T-cell (primary cell): ENCODE results near the gene FOXK2. TPM values are rescaled to one million over a fixed set of nuclear protein-coding genes. Genes with fewer than 3 reads are reported as not detected.

Experiments used
- ATAC-seq, 4 experiments: fragments of 200-7000 bp in 3 of 4; fragments of 150-1000 bp in 1 of 4; cut with Tn5 transposase; replicated peaks in 1 of 4; 1 replicate in 3 of 4; 2 replicates in 1 of 4; pipeline ENCODE4 v1.10.0; 2021; ENCODE audit warnings: moderate library complexity in 3 of 4, mild to moderate bottlenecking in 2 of 4, moderate number of reproducible peaks in 1 of 4
- CTCF ChIA-PET, 2 donors: fragments of 300-600 bp; sonication (Branson Sonifier 250); formaldehyde crosslinking; loops; one replicate each; lab custom pipeline; 2022; ENCODE audit warnings: antibody characterized with exemption in 2 of 2; lab: Charles Lee
- POLR2A ChIA-PET, 2 donors: fragments of 300-600 bp; sonication (Branson Sonifier 250); formaldehyde crosslinking; loops; one replicate each; lab custom pipeline; 2022; ENCODE audit warnings: antibody characterized with exemption in 2 of 2; lab: Charles Lee
- DNase-seq, 35 experiments: peaks; one replicate each; pipeline versions ENCODE4 v3.0.0 to v3.0.0-alpha.2; 2013 to 2023
- H3K27ac ChIP-seq: one replicate; pipeline ENCODE4 v1.5.1; 2013; ENCODE audit warnings: low read length
- H3K27me3 ChIP-seq, 2 experiments: replicated peaks in 1 of 2; 1 replicate in 1 of 2; 2 replicates in 1 of 2; pipeline versions ENCODE4 v1.6.1 to v1.7.0; 2013; ENCODE audit warnings: low read length in 1 of 2, mixed read lengths in 1 of 2; ENCODE audit not compliant: control insufficient read depth in 2 of 2, insufficient read depth in 2 of 2; ENCODE audit errors: extremely low read depth in 1 of 2
- H3K36me3 ChIP-seq, 2 donors: 1 replicate in 1 of 2; 2 replicates in 1 of 2; pipeline versions ENCODE4 v1.6.1 to v1.7.0; 2013; ENCODE audit warnings: low read length in 1 of 2; ENCODE audit not compliant: control insufficient read depth in 2 of 2, insufficient read depth in 1 of 2; ENCODE audit errors: extremely low read depth in 1 of 2
- H3K4me1 ChIP-seq, 2 experiments: 1 replicate in 1 of 2; 2 replicates in 1 of 2; pipeline versions ENCODE4 v1.6.1 to v1.7.0; 2013; ENCODE audit warnings: low read length in 2 of 2, mixed read lengths in 1 of 2; ENCODE audit not compliant: insufficient read depth in 2 of 2, control insufficient read depth in 1 of 2; ENCODE audit errors: extremely low read depth in 1 of 2
- H3K4me3 ChIP-seq, 2 donors: 1 replicate in 1 of 2; 2 replicates in 1 of 2; pipeline versions ENCODE4 v1.5.1 to v1.7.0; 2013; ENCODE audit warnings: mild to moderate bottlenecking in 2 of 2, low read length in 1 of 2, moderate library complexity in 1 of 2; ENCODE audit not compliant: control insufficient read depth in 1 of 2; ENCODE audit errors: extremely low read depth in 1 of 2
- H3K9me3 ChIP-seq: 2 replicates; pipeline ENCODE4 v1.7.0; 2013
- H3K27ac Mint-ChIP-seq, 2 donors: one replicate each; pipeline ENCODE4 v1.8.0; 2020 to 2021; ENCODE audit warnings: mild to moderate bottlenecking in 2 of 2, mixed read lengths in 2 of 2
- H3K27me3 Mint-ChIP-seq, 2 donors: one replicate each; pipeline ENCODE4 v1.8.0; 2021 to 2022; ENCODE audit warnings: mixed read lengths in 2 of 2
- H3K36me3 Mint-ChIP-seq: one replicate; pipeline ENCODE4 v1.8.0; 2021; ENCODE audit warnings: mixed read lengths
- H3K4me1 Mint-ChIP-seq, 3 donors: one replicate each; pipeline ENCODE4 v1.8.0; 2020 to 2022; ENCODE audit warnings: mixed read lengths in 3 of 3, mild to moderate bottlenecking in 1 of 3
- H3K4me3 Mint-ChIP-seq, 3 donors: one replicate each; pipeline ENCODE4 v1.8.0; 2020 to 2022; ENCODE audit warnings: mild to moderate bottlenecking in 3 of 3, mixed read lengths in 3 of 3, moderate library complexity in 3 of 3
- H3K9me3 Mint-ChIP-seq, 3 donors: one replicate each; pipeline ENCODE4 v1.8.0; 2020 to 2022; ENCODE audit warnings: mixed read lengths in 3 of 3
- WGBS: methylation state at CpG from one replicate; pipeline ENCODE4 v1.1.5; 2013; ENCODE audit warnings: missing lambda C conversion rate; ENCODE audit not compliant: insufficient coverage; 5-methylcytosine and 5-hydroxymethylcytosine counted together
- total RNA-seq, 35 experiments: library from RNA in 6 of 35; stranded (reverse) in 6 of 35; fragments of 120-200 nt in 1 of 35; gene quantifications; one replicate each; pipeline versions ENCODE4 v1.2.1 to v1.2.4 and lab custom pipeline; 2013 to 2026

The FOXK2 gene
- total RNA-seq, 5 donors from 2014 or later (not counting 1 experiment from before 2014, with no cell fraction given) = 45.8 to 65.5 (median 61.9) TPM

DNA sequence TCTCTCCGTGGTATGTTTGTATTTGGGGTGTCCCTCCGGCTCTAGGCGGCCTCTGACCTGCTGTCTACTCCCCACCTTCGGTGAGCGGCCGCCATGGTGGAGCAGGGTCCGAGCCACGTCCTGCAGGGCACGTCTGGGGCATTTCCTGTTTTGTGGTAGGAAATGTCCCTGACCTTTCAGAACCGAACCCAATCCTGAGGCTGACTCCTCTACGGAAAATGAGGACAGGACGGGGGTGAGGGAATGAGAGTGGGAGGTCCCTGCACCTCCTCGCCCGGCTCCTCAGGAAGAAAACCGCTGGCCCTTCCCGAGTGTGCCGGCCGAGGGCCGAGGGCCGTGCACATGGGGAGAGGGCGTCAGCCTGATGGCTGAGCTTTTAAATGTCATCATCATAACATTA is 83.0 kb downstream of the FOXK2 start:
- DNase-seq (no peak), ATAC-seq (no peak)
- 66% methylated on average over 4 of the region's 21 CpGs for WGBS
- H3K9me3 Mint-ChIP-seq = no peaks in the 10 kb centered on the region
- H3K27ac Mint-ChIP-seq = no peak overlapping the region
- Histone ChIP-seq H3K4me1 (peaks cover 3 to 12% of the 10 kb centered on the region in 2 experiments), H3K36me3 (peaks cover 20 to 66% of the 10 kb centered on the region in 2 donors), H3K4me3 (no peak overlapping the region), H3K27me3 (no peaks in the 10 kb centered on the region), H3K9me3 (no peaks in the 10 kb centered on the region), H3K27ac (no peak overlapping the region)
- ChIA-PET CTCF (no interaction called here), POLR2A (interaction anchor here in 1 of 2 donors (0.5 kb wide), 1 partner anchor 415 kb away, joined by 3 read pairs; no protein-coding TSS in a partner anchor)
- peaks cover 2 to 16% (median 13%) of the 10 kb centered on the region in 3 donors for H3K4me1 Mint-ChIP-seq
- peaks cover 42% of the 10 kb centered on the region for H3K36me3 Mint-ChIP-seq
- H3K27me3 Mint-ChIP-seq = no peaks in the 10 kb centered on the region
- no peak overlapping the region for H3K4me3 Mint-ChIP-seq

DNA sequence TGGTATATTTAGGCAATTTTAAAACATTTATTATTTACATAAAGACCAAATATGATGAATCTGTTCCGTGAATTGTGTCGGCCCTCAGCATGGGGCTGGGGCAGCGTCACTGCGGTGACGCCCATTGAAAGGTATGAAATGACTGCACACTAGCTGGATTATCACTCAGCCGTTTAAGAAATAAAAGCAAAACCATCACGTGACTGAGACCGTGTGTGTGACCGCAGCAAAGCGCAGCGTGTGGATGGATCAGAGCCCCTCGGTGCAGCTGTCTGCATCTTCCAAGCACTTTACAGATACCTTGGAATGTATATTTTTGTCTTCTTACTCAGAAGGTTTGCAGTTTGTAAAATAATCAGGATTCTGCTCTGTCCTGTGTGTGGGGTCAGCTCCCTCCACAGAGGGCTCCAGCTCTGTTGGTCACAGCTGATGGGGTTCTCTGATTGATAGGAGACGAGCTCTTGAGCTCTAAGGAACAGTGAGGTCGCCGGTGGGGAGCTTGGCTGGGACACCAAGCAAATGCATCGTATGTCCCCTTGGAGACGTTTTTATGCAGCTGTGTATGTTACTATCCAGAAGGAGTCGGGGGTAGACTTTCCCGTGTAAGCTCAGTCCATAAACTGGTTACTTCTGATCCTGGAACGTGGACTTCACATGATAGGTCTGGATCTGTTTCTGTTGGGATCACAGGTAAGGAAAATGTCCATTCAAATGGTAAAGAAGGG is 83.6 kb downstream of the FOXK2 start:
- 90% methylated on average over 14 of the region's 20 CpGs for WGBS
- no peaks in the 10 kb centered on the region for H3K9me3 Mint-ChIP-seq
- POLR2A ChIA-PET = interaction anchor here (0.5 to 0.7 kb wide), 2 partner anchors 416 to 430 kb away, joined by 3 to 7 read pairs; no protein-coding TSS in a partner anchor
- Histone ChIP-seq H3K27ac (no peak overlapping the region), H3K4me3 (no peak overlapping the region), H3K36me3 (peaks cover 20 to 69% of the 10 kb centered on the region in 2 donors), H3K4me1 (peaks cover 3 to 12% of the 10 kb centered on the region in 2 experiments), H3K27me3 (no peaks in the 10 kb centered on the region), H3K9me3 (no peaks in the 10 kb centered on the region)
- peaks cover 0 to 16% (median 13%) of the 10 kb centered on the region in 3 donors for H3K4me1 Mint-ChIP-seq
- peaks cover 42% of the 10 kb centered on the region for H3K36me3 Mint-ChIP-seq
- CTCF ChIA-PET = interaction anchor here in 1 of 2 donors (0.7 kb wide), 1 partner anchor 60 kb away, joined by 3 read pairs; no protein-coding TSS in a partner anchor
- DNase-seq (no peak), ATAC-seq (no peak)
- peak overlapping the region in 1 of 2 donors; percentile 87 for H3K27ac Mint-ChIP-seq
- H3K27me3 Mint-ChIP-seq = no peaks in the 10 kb centered on the region
- no peak overlapping the region for H3K4me3 Mint-ChIP-seq

- WGBS = 72% methylated on average over 15 of the region's 18 CpGs
- CTCF ChIA-PET = no interaction called here
- Mint-ChIP-seq H3K27ac (peak overlapping the region in 1 of 2 donors; percentile 87), H3K4me3 (peak overlapping the region in 1 of 3 donors; percentile 31), H3K36me3 (peaks cover 46% of the 10 kb centered on the region), H3K27me3 (no peaks in the 10 kb centered on the region), H3K4me1 (peaks cover 0 to 16% (median 13%) of the 10 kb centered on the region in 3 donors), H3K9me3 (no peaks in the 10 kb centered on the region)
- H3K4me1 ChIP-seq = peaks cover 3 to 12% of the 10 kb centered on the region in 2 experiments
- ATAC-seq (peak; percentile 54 to 97 (median 81)), DNase-seq (peak in 32 of 35 experiments; percentile 20 to 74 (median 46))
- H3K9me3 ChIP-seq = no peaks in the 10 kb centered on the region
- H3K27ac ChIP-seq = no peak overlapping the region
- POLR2A ChIA-PET = interaction anchor here in 1 of 2 donors (0.7 kb wide), 1 partner anchor 11 kb away, joined by 8 read pairs; no protein-coding TSS in a partner anchor
- H3K4me3 ChIP-seq = no peak overlapping the region
- H3K36me3 ChIP-seq = peaks cover 20 to 65% of the 10 kb centered on the region in 2 donors
- no peaks in the 10 kb centered on the region for H3K27me3 ChIP-seq
These were observed 84.5 kb downstream of the FOXK2 start for GRCh38 chr17:82603981-82604448.

DNA sequence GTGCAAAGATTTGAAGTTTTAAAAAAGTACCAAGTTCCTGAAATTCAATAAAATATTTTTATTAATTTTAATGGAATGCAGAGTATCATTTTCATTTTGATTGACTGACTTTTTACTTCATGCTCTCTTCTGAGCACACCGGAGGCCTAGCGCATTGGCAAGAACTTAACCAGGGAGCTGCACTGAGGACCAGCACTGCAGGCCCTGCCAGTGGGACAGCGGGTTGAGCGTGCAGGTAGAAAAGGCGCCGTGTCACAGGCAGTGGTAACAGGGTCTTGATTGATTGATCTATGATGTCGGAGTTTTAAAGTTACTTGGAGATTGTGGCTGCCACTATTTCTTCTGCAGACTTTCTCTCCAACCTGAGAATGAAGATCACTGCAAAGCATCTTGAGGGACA is 85.0 kb downstream of the FOXK2 start:
- Histone ChIP-seq H3K27ac (no peak overlapping the region), H3K27me3 (no peaks in the 10 kb centered on the region), H3K4me3 (no peak overlapping the region), H3K9me3 (no peaks in the 10 kb centered on the region), H3K4me1 (peaks cover 3 to 12% of the 10 kb centered on the region in 2 experiments), H3K36me3 (peaks cover 17 to 66% of the 10 kb centered on the region in 2 donors)
- ATAC-seq (no peak), DNase-seq (no peak)
- peak overlapping the region in 1 of 3 donors; percentile 31 for H3K4me3 Mint-ChIP-seq
- peak overlapping the region in 1 of 2 donors; percentile 87 for H3K27ac Mint-ChIP-seq
- ChIA-PET CTCF (no interaction called here), POLR2A (no interaction called here)
- WGBS = 100% methylated on average over 2 of the region's 7 CpGs
- H3K4me1 Mint-ChIP-seq = peaks cover 0 to 16% (median 13%) of the 10 kb centered on the region in 3 donors
- H3K27me3 Mint-ChIP-seq = no peaks in the 10 kb centered on the region
- peaks cover 49% of the 10 kb centered on the region for H3K36me3 Mint-ChIP-seq
- no peaks in the 10 kb centered on the region for H3K9me3 Mint-ChIP-seq

DNA sequence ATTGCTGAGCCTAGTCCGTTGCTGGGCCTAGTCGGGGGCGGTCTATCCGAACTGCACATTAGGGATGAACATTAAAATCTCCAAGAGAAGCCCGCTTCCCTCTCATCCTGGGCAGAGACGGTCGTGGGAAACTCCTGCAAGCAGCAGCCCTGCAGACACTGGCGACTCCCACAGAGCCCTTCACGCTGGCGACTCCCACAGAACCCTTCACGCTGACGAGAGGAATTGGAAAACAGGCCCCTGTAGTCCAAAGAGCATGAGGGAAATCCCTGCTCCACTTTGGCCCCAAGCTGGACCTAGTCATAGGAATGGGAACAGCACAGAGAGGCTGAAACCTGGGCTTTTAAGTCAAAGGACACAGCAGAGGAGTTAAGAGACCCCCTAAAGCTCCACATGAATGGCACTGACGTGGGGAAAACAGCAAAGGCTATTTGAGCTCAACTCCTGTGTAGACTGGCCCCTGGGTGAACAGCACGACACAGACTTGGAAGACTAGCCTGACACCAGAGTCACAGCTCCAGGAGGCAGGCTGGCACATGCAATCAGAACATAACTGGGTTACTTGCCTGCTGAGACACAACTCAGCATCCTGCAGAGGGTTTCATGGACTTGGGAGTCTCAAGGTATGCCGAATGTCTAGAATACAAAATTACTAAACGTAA is 86.5 kb downstream of the FOXK2 start:
- H3K9me3 ChIP-seq = no peaks in the 10 kb centered on the region
- WGBS = 92% methylated on average over 14 of the region's 16 CpGs
- POLR2A ChIA-PET = no interaction called here
- H3K27me3 ChIP-seq = no peaks in the 10 kb centered on the region
- Mint-ChIP-seq H3K27me3 (no peaks in the 10 kb centered on the region), H3K36me3 (peaks cover 52% of the 10 kb centered on the region), H3K4me3 (no peak overlapping the region), H3K4me1 (peaks cover 0 to 16% (median 13%) of the 10 kb centered on the region in 3 donors), H3K27ac (no peak overlapping the region), H3K9me3 (no peaks in the 10 kb centered on the region)
- no peak overlapping the region for H3K4me3 ChIP-seq
- no peak for ATAC-seq
- no peak overlapping the region for H3K27ac ChIP-seq
- no peak for DNase-seq
- H3K36me3 ChIP-seq = peaks cover 14 to 68% of the 10 kb centered on the region in 2 donors
- H3K4me1 ChIP-seq = peaks cover 3 to 12% of the 10 kb centered on the region in 2 experiments
- CTCF ChIA-PET = no interaction called here

DNA sequence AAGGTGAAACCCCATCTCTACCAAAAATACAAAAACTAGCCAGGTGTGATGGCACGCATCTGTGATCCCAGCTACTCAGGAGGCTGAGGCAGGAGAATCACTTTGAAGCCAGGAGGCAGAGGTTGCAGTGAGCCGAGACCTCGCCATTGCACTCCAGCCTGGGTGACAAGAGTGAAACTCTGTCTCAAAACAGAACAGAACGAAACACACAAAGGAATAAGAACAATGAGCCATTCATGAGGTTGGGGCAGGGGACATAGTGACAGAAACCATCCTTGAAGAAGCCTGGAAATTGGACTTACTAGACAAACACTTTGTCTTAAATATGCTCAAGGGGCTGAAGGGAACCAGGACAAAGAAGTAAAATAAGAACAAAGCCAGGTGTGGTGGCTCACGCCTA is 89.3 kb downstream of the FOXK2 start:
- Histone ChIP-seq H3K4me1 (peaks cover 2 to 9% of the 10 kb centered on the region in 2 experiments), H3K27ac (no peak overlapping the region), H3K4me3 (no peak overlapping the region), H3K27me3 (no peaks in the 10 kb centered on the region), H3K36me3 (peaks cover 3 to 52% of the 10 kb centered on the region in 2 donors), H3K9me3 (no peaks in the 10 kb centered on the region)
- CTCF ChIA-PET = no interaction called here
- peaks cover 39% of the 10 kb centered on the region for H3K36me3 Mint-ChIP-seq
- H3K9me3 Mint-ChIP-seq = no peaks in the 10 kb centered on the region
- H3K4me3 Mint-ChIP-seq = no peak overlapping the region
- POLR2A ChIA-PET = no interaction called here
- peaks cover 0 to 15% (median 8%) of the 10 kb centered on the region in 3 donors for H3K4me1 Mint-ChIP-seq
- DNase-seq (no peak), ATAC-seq (no peak)
- H3K27me3 Mint-ChIP-seq = no peaks in the 10 kb centered on the region
- 94% methylated on average over 2 of the region's 5 CpGs for WGBS
- no peak overlapping the region for H3K27ac Mint-ChIP-seq
